GM19395 (cell line): ENCODE results near the gene TTLL11.
A peak's percentile ranks its signal among the peaks of the same experiment; 100 is the strongest.

Experiments used
- ATAC-seq: cut with Tn5 transposase; IDR thresholded peaks from one replicate; pipeline ENCODE4 v1.9.1; 2021; ENCODE audit warnings: mild to moderate bottlenecking, moderate library complexity; ENCODE audit not compliant: unreplicated experiment

TTLL11 gene

DNA sequence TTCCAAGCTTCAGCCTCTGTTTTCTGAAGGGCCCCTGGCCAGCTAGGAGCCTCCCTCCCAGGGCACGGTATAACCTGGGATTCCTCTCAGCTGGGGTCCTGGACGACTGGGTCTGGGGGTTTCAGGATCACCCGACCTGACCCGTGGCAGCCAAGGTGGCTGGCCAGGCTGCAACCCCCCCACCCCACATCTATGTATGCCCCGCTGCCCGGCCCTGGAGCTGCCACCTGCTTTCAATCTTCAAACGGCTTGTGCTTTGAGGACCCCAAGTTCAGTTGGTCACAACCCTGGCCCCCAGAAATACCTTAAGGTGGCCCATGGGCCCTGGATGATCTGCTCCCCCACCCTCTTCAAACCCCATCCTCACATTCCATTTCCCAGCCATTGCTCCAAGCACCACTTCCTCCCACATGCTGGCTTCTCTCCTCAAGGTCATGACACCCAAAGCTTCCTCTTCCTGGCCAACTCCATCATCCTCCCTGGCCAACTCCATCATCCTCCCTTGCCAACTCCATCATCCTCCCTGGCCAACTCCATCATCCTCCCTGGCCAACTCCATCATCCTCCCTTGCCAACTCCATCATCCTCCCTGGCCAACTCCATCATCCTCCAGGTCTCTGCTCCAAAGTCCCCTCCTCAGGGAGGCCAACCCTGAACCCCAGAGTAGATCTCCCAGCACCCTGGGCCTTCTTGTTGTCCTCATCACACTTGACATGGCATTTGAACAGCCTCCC, 17.2 kb upstream of the TTLL11 start:
- no peak for ATAC-seq

GRCh38 chr9:122109035-122109813, 16.1 kb upstream of the TTLL11 start:
- ATAC-seq: no peak

DNA sequence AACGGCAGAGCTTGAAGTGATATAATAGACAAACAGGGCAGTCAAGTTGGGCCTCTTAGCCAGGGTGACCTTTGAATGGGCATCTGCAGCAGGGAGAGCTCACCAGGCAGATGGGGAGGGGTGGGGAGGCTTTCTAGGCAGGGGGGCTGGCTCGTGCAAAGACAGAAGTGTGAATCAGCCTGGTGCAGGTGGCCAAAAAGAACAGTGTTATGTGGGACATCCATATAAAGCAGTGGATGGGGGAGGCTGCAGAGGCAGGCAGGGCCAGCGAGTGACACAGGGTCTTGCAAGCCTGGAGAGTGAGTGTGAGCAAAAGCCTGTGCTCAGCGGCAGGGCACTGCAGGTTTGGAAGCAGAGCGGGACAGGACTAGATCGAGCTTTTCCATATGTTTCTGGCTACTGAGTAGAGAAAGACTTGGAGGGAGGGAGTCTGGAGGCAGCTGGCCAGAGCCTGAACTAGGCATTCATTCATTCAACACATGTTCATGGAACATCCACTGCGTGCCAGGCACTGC, 14.2 kb upstream of the TTLL11 start:
- ATAC-seq: no peak

DNA sequence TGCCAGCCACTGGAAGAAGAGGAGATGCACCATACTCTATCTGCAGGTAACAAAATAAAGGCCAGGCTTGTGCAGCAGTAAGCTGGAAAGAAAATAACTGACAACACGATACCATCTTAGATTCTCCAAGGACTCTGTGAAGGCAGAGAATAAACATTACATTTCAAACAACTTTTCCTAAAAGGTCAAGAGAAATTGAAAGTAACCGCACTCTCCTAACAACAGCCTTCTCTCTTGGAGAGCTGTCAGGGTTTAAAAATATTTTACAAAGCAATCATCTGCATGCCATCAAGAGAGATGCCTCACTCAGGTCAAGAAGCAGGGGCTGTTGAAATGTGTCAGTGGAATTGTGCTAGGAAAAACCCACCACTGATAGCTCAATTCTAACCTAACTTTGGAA, 13.5 kb upstream of the TTLL11 start:
- ATAC-seq: no peak

GRCh38 chr9:122103985-122104384, 10.9 kb upstream of the TTLL11 start:
- ATAC-seq: no peak

DNA sequence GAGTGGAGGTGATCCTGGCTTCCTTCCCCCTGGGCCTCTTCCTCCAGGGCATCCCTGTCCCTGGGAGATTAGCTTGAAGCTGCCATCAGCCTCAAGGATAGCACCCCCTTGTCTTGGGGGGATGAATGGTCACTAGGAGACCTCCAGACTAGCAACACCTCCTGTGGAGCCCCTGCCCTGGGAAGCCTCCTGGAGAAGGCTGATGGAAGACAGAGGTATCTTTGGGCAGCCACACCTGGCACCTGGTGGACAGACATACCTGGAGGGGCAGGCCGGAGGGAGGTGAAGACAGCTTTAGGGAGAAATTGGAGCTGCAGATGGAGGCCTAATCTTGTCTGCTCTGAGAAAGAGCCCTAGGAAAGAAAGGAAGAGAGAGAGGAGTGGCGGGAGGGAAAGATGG, 9.0 kb upstream of the TTLL11 start:
- ATAC-seq: no peak

DNA sequence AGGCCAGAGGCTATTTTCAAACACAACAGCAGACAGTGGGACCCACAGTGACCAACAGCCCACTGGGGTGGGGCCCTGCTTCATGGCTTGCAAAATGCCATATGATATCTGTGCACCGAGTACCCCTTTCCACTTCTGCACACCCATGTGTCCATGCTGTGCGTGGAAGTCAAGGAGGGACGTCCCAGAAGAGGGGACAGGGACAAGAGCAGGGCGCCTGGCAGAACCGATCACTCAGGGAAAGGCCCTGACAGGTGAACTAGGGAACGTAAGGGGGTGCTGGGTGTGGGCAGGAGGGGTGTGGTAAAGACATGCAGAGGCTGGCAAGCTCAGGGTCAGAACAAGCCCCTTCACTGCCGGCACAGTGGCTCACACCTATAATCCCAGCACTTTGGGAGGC, 7.6 kb upstream of the TTLL11 start:
- no peak for ATAC-seq

- peak; percentile 76 for ATAC-seq
These were observed 6.3 kb upstream of the TTLL11 start for GRCh38 chr9:122099271-122099869.

- no peak for ATAC-seq
These were observed 4.7 kb upstream of the TTLL11 start for GRCh38 chr9:122097679-122098315.

DNA sequence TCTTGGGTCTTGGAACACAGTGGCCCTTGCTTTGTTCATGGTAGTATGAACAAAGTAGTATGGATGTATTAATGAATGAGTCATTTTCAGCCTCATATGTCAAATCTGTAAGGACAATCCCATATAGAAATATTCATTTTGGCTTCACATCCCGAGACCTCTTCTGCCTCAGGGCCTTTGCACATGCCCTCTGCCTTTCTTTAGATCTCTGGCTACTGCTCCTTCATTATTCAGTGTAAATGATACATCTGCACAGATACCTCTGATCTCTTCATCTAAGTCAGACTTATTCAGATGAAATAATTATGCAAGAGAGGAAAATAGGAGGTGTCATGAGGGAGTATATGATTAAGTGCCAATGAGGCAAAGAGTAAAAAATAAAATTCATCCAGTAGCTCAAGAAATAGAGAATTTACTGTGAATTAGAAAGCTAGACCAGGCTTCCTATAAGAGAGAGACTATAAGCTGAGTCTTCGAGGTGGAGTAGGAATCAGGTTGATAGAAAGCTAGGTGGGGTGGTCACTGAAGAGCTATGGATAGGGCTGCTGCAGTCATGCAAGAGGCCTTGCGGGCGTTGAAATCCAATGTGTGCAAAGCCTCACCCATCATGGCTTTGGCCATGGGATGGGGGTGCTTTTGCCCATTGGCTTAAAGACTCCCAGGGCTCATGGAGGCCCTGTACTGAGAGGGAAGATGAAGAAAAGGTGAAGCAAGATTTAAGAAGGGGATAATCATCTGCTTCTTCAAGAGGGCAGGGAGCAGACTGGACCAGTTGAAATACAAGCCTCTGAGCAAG, 3.7 kb upstream of the TTLL11 start:
- no peak for ATAC-seq

GRCh38 chr9:122095010-122095767, 2.1 kb upstream of the TTLL11 start:
- ATAC-seq: no peak

DNA sequence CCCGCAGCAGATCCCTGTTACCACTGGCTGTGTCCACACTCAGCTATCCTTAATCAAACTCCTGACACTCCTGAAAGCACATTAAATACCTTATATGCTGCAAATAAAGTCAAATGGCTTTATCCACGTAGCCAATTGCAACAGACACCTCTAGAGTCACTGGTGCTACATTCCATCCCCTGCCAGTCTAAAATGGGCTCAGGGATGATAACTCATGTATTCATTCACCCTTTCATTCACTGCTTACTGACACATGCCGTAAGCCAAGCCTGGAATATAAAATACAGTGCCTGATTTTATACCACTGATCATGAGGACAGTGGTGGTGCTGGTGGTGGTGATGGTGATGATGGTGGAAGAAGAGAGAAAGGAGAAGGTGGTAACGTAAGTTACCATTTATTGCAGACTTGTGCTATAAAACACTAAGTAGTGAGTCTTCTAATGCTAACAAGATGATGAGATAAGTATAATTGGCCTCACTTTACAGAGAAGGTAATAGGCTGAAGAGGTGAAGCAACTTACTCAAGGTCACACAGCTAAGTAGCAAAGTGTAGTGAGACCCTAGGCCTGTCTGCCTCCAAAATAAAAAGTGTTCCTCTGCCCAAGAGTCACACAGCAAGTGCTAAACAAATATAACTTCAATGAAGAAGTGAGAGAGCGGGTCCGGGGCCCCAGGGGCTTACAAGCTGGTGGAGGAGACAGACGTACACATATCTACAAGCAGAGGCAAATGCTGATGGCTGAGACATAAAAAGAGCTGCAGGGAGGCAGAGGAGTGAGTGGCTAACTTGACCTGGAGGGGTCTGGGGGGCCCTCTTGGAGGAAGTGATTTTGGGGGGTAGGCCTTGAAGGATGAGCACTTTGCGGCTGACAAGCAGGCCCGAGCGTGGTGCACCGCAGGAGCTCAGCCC, 1.2 kb downstream of the TTLL11 start:
- no peak for ATAC-seq

DNA sequence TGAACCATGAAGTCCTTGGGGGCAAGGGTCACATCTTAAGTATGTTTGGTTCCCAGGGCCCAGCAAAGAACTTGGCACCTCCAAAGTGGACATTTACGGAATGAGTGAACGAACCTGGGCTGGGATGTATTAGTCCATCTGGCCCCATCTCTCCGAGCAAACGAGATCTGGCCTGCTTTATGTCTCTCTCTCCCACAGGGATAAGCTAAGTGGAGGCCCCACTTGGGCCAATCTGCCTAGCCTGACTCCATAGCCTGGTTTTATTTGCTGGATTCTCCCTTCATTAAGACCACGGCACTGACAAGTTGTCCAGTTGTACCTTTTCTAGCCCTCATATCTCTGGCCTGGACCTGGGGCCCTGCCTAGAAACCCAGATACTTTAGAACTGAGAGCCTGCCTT, 2.1 kb downstream of the TTLL11 start:
- ATAC-seq: no peak

DNA sequence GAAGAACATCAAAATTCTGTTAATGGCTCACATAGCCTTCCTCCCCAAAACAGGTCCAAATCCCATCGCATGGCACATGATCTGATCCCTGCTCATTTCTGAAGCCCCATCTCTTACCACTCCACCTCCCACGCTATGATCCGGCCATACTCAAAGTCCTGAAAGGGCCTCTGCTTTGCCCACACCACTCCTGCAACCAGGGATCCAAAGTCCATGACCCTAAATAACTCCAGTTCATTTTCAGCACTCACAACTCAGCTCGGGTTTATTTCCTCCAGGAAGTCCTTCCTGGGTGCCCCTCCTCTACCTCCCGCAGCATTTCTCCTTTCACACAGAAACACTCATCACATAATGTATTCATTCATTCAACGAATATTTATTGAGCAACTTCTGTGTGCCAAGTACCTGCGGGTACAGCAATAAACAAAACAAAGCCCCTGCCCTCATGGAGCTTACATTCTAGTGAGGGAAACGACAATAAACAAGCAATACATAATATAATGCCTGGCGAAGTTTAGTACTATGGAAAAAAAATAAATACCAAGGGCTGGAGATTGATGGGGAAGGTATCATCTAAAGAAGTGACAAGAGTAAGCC, 2.7 kb downstream of the TTLL11 start:
- ATAC-seq: no peak

GRCh38 chr9:122088880-122089706, 4.0 kb downstream of the TTLL11 start:
- ATAC-seq: no peak

- ATAC-seq: no peak
These were observed 5.5 kb downstream of the TTLL11 start for GRCh38 chr9:122087406-122088200.

DNA sequence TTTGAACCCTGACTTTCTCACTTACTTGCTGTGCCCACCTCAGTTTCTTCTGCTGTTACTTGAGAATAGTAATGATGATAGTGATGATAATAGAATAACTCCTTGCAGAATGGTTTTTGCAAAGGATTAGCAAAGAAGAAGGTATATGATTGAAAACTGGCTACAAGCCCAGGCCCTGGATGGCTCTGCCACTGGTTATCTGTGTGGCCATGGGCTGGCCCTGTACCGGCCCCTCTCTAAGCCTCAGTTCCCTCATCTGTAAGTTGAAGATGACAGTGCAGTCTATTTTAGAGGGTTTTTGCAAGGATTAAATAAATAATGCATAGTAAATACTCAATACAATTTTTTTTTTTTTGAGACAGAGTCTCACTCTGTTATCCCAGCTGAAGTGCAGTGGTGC, 6.2 kb downstream of the TTLL11 start:
- no peak for ATAC-seq
